IMR-90 (cell line): ENCODE data around the gene LRRC7. TPM values are rescaled to one million over a fixed set of nuclear protein-coding genes. Genes with fewer than 3 reads are reported as not detected.

Experiments
- ATAC-seq: fragments of 200-7000 bp; cut with Tn5 transposase; 2 replicates; pipeline ENCODE4 v1.9.1; 2020; ENCODE audit warnings: low read depth, mild to moderate bottlenecking, moderate library complexity
- BruUV-seq: library from RNA; stranded (reverse); fragments of 400-500 nt; replicated peaks from 2 replicates; lab custom pipeline; 2021; lab: Mats Ljungman, UMichigan
- CTCF ChIA-PET: fragments of 300-600 bp; formaldehyde crosslinking; extraction: SDS; loops from one replicate; lab custom pipeline; 2021; ENCODE audit warnings: antibody characterized with exemption; lab: Yijun Ruan, JAX
- POLR2A ChIA-PET: fragments of 300-600 bp; sonication (Branson Sonifier 250); formaldehyde crosslinking; loops from one replicate; lab custom pipeline; 2022; ENCODE audit warnings: antibody characterized with exemption; ENCODE audit not compliant: unreplicated experiment; lab: Charles Lee
- DNase-seq: peaks from one replicate; pipeline ENCODE4 v3.0.0; 2013
- H2AFZ ChIP-seq: replicated peaks from 2 replicates; pipeline ENCODE3; 2013; ENCODE audit warnings: low read length, mild to moderate bottlenecking; ENCODE audit not compliant: poor library complexity
- H2AK5ac ChIP-seq: 2 replicates; pipeline ENCODE4 v1.6.1; 2013; ENCODE audit warnings: low read depth, low read length, inconsistent platforms
- H2AK9ac ChIP-seq: replicated peaks from 2 replicates; pipeline ENCODE3; 2013; ENCODE audit warnings: mild to moderate bottlenecking, low read depth, low read length, moderate library complexity; ENCODE audit not compliant: poor library complexity
- H2BK120ac ChIP-seq: 2 replicates; pipeline ENCODE4 v1.6.1; 2013; ENCODE audit warnings: low read depth, low read length, inconsistent platforms
- H2BK15ac ChIP-seq: 3 replicates; pipeline ENCODE4 v1.6.1; 2013; ENCODE audit warnings: low read depth, low read length, inconsistent platforms
- H2BK20ac ChIP-seq: 2 replicates; pipeline ENCODE4 v1.6.1; 2013; ENCODE audit warnings: low read depth, mild to moderate bottlenecking, inconsistent platforms, low read length, moderate library complexity
- H2BK5ac ChIP-seq: 2 replicates; pipeline ENCODE4 v1.6.1; 2013; ENCODE audit warnings: mild to moderate bottlenecking, low read depth, low read length, inconsistent platforms; ENCODE audit not compliant: poor library complexity, severe bottlenecking
- H3K14ac ChIP-seq: replicated peaks from 2 replicates; pipeline ENCODE4 v1.6.1; 2013; ENCODE audit warnings: low read depth, low read length, inconsistent platforms
- H3K18ac ChIP-seq: 2 replicates; pipeline ENCODE4 v1.6.1; 2013; ENCODE audit warnings: low read depth, low read length, control low read depth
- H3K23ac ChIP-seq: 2 replicates; pipeline ENCODE4 v1.6.1; 2013; ENCODE audit warnings: low read depth, low read length, inconsistent platforms
- H3K27ac ChIP-seq: 2 replicates; pipeline ENCODE4 v1.5.1; 2013; ENCODE audit warnings: mild to moderate bottlenecking, control low read depth, low read length; ENCODE audit not compliant: insufficient read depth
- H3K27me3 ChIP-seq: 2 replicates; pipeline ENCODE4 v1.6.1; 2013; ENCODE audit warnings: low read length; ENCODE audit not compliant: control insufficient read depth, insufficient read depth
- H3K36me3 ChIP-seq: 2 replicates; pipeline ENCODE4 v1.6.1; 2013; ENCODE audit warnings: low read length, mixed read lengths; ENCODE audit not compliant: control insufficient read depth, insufficient read depth
- H3K4ac ChIP-seq: 2 replicates; pipeline ENCODE4 v1.6.1; 2013; ENCODE audit warnings: low read depth, low read length, inconsistent platforms
- H3K4me1 ChIP-seq: 2 replicates; pipeline ENCODE4 v1.6.1; 2013; ENCODE audit warnings: low read length, mixed read lengths; ENCODE audit not compliant: control insufficient read depth, insufficient read depth
- H3K4me2 ChIP-seq: 2 replicates; pipeline ENCODE4 v1.6.1; 2013; ENCODE audit warnings: low read depth, mild to moderate bottlenecking, control low read depth, low read length, moderate library complexity
- H3K4me3 ChIP-seq: 2 replicates; pipeline ENCODE4 v1.5.1; 2013; ENCODE audit warnings: low read depth, mild to moderate bottlenecking, control low read depth, low read length, moderate library complexity; ENCODE audit not compliant: insufficient read depth
- H3K56ac ChIP-seq: 2 replicates; pipeline ENCODE4 v1.6.1; 2013; ENCODE audit warnings: low read length, inconsistent platforms; ENCODE audit not compliant: insufficient read depth; ENCODE audit errors: extremely low read depth
- H3K79me1 ChIP-seq, 2 experiments: 2 replicates each; pipeline ENCODE4 v1.6.1; 2013; ENCODE audit warnings: low read length in 2 of 2, inconsistent platforms in 1 of 2, low read depth in 1 of 2
- H3K9ac ChIP-seq: 2 replicates; pipeline ENCODE4 v1.6.1; 2013; ENCODE audit warnings: low read depth, low read length, control low read depth
- H3K9me1 ChIP-seq: 2 replicates; pipeline ENCODE4 v1.6.1; 2013; ENCODE audit warnings: low read length, inconsistent platforms; ENCODE audit not compliant: insufficient read depth
- H3K9me3 ChIP-seq: 2 replicates; pipeline ENCODE4 v1.6.1; 2013; ENCODE audit warnings: low read length; ENCODE audit not compliant: control insufficient read depth, insufficient read depth
- H4K20me1 ChIP-seq: 2 replicates; pipeline ENCODE4 v1.6.1; 2013; ENCODE audit warnings: low read length, inconsistent platforms; ENCODE audit not compliant: insufficient read depth
- H4K5ac ChIP-seq: 2 replicates; pipeline ENCODE4 v1.6.1; 2013; ENCODE audit warnings: mild to moderate bottlenecking, low read depth, low read length, control low read depth
- H4K8ac ChIP-seq, 2 experiments: 2 replicates each; pipeline ENCODE4 v1.6.1; 2013; ENCODE audit warnings: low read depth in 2 of 2, low read length in 2 of 2, control low read depth in 1 of 2, inconsistent platforms in 1 of 2
- H4K91ac ChIP-seq: 2 replicates; pipeline ENCODE4 v1.6.1; 2013; ENCODE audit warnings: low read depth, low read length, inconsistent platforms; ENCODE audit not compliant: insufficient read depth
- MAFK ChIP-seq: IDR thresholded peaks from 2 replicates; pipeline ENCODE4 v1.6.1; 2012; ENCODE audit warnings: low read depth, low read length, improper control_type of control experiment
- MAZ ChIP-seq: IDR thresholded peaks from 2 replicates; pipeline ENCODE4 v1.6.1; 2012; ENCODE audit warnings: low read depth, mild to moderate bottlenecking, low read length, improper control_type of control experiment, moderate library complexity, borderline replicate concordance
- SMC3 ChIP-seq: fragments of 150-350 bp; IDR thresholded peaks from 2 replicates; pipeline ENCODE4 v1.6.1; 2016; ENCODE audit warnings: low read depth, mild to moderate bottlenecking, antibody characterized with exemption, low read length, moderate library complexity
- WGBS, 2 experiments: methylation state at CpG; one replicate each; pipeline versions ENCODE4 v1.1.5 to v1.1.7; 2013; ENCODE audit warnings: missing lambda C conversion rate in 2 of 2; ENCODE audit not compliant: insufficient read length in 1 of 2; ENCODE audit errors: extremely low coverage in 2 of 2; 5-methylcytosine and 5-hydroxymethylcytosine counted together
- dilution Hi-C: fragments of 300-500 bp; cut with HindIII; formaldehyde crosslinking; loops from one replicate; pipeline ENCODE4 v1.14.3; 2018; ENCODE audit warnings: low sequenced_read_pairs; ENCODE audit not compliant: unreplicated experiment
- in situ Hi-C: fragments of 300-500 bp; cut with MboI; formaldehyde crosslinking; loops from 3 replicates; pipeline ENCODE4 v1.14.3; 2019; ENCODE audit warnings: low sequenced_read_pairs, inconsistent platforms, mixed read lengths
- intact Hi-C: fragments of 100-400 bp; cut with micrococcal nuclease; formaldehyde crosslinking; loops from 2 replicates; pipeline ENCODE4 v1.10.0; 2022
- polyA plus RNA-seq, 3 experiments: library from polyadenylated mRNA; depleted of rRNA; stranded (reverse); fragments of >200 nt; gene quantifications; 2 replicates each; pipeline ENCODE4 v1.2.3, GENCODE V29; 2012; ENCODE audit warnings: low replicate concordance in 1 of 3
- total RNA-seq: library from RNA; depleted of rRNA; stranded (reverse); fragments of >200 nt; gene quantifications from 2 replicates; pipeline ENCODE4 v1.2.3, GENCODE V29; 2012

Gene LRRC7
- total and polyA plus RNA-seq, 2 of the 4 experiments (the other 2 are of a cell fraction) = under 0.01 to 0.02 TPM

- no peak overlapping the region for H3K56ac ChIP-seq
- no peak overlapping the region for H2AFZ ChIP-seq
- H3K9me1 ChIP-seq = no peaks in the 10 kb centered on the region
- ATAC-seq (no peak), DNase-seq (no peak)
- no peak overlapping the region for H2BK120ac ChIP-seq
- no peak overlapping the region for H2BK20ac ChIP-seq
- H4K5ac ChIP-seq = no peak overlapping the region
- H3K14ac ChIP-seq = no peak overlapping the region
- H2AK9ac ChIP-seq = no peak overlapping the region
- H2BK15ac ChIP-seq = no peak overlapping the region
- no peak overlapping the region for H3K4me2 ChIP-seq
- H3K4ac ChIP-seq = no peak overlapping the region
- BruUV-seq = no TSS peak
- no peaks in the 10 kb centered on the region for H3K9me3 ChIP-seq
- dilution Hi-C loops = no loop called here
- no peak overlapping the region for H2BK5ac ChIP-seq
- in situ Hi-C loops = no loop called here
- CTCF ChIA-PET = interaction anchor here (1.0 kb wide), 1 partner anchor 16 kb away, joined by 3 read pairs; no protein-coding TSS in a partner anchor
- no peaks in the 10 kb centered on the region for H3K27me3 ChIP-seq
- H3K36me3 ChIP-seq = no peaks in the 10 kb centered on the region
- no peaks in the 10 kb centered on the region for H3K4me1 ChIP-seq
- no peak overlapping the region for H4K91ac ChIP-seq
- H4K20me1 ChIP-seq = no peaks in the 10 kb centered on the region
- TF ChIP-seq MAZ (no peak), SMC3 (no peak), MAFK (no peak)
- no peak overlapping the region for H3K4me3 ChIP-seq
- no peaks in the 10 kb centered on the region for H3K79me1 ChIP-seq
- POLR2A ChIA-PET = no interaction called here
- H2AK5ac ChIP-seq = no peak overlapping the region
- no peak overlapping the region for H3K23ac ChIP-seq
- no peak overlapping the region for H4K8ac ChIP-seq
- intact Hi-C loops = no loop called here
- WGBS, 2 experiments = no CpG with 5 or more reads among the region's 1 CpG
- H3K9ac ChIP-seq = no peak overlapping the region
- no peak overlapping the region for H3K18ac ChIP-seq
- H3K27ac ChIP-seq = no peak overlapping the region
These were observed 209.7 kb downstream of the LRRC7 start for GRCh38 chr1:69777423-69777822.
